HEK293 (cell line): Measurements from ENCODE around the gene BCL2A1.

ENCODE experiments used
- CTCF ChIA-PET: fragments of 350-600 bp; formaldehyde crosslinking; extraction: SDS; loops from one replicate; lab custom pipeline; 2021; ENCODE audit warnings: antibody characterized with exemption; lab: Yijun Ruan, JAX
- POLR2A ChIA-PET: fragments of 300-600 bp; formaldehyde crosslinking; extraction: SDS; loops from one replicate; lab custom pipeline; 2020; ENCODE audit warnings: antibody characterized with exemption, inconsistent platforms; lab: Yijun Ruan, JAX
- H3K27ac ChIP-seq: fragments of 200-500 bp; sonication (Bioruptor generic); 2 replicates; pipeline ENCODE4 v1.5.1; 2014; ENCODE audit warnings: low read depth, low read length, control low read depth, inconsistent platforms; ENCODE audit errors: extremely low read depth
- H3K36me3 ChIP-seq, 2 experiments: fragments of 200-500 bp in 1 of 2; sonication (Bioruptor generic) in 1 of 2; 1 replicate in 1 of 2; 2 replicates in 1 of 2; pipeline ENCODE4 v1.5.1; 2014 to 2017; ENCODE audit warnings: inconsistent platforms in 2 of 2, low read length in 2 of 2; ENCODE audit not compliant: control insufficient read depth in 2 of 2, insufficient read depth in 1 of 2
- H3K4me1 ChIP-seq: fragments of 200-500 bp; sonication (Bioruptor generic); 2 replicates; pipeline ENCODE4 v1.5.1; 2014; ENCODE audit warnings: mild to moderate bottlenecking, low read length, inconsistent platforms; ENCODE audit not compliant: control insufficient read depth, insufficient read depth
- H3K4me3 ChIP-seq: 2 replicates; pipeline ENCODE4 v1.5.1; 2011; ENCODE audit warnings: low read depth, mild to moderate bottlenecking, control low read depth, low read length, moderate library complexity
- H3K9me3 ChIP-seq: fragments of 200-500 bp; sonication (Bioruptor generic); 2 replicates; pipeline ENCODE4 v1.5.1; 2014; ENCODE audit warnings: low read depth, low read length, inconsistent platforms; ENCODE audit not compliant: control insufficient read depth, insufficient read depth
- FEZF1 ChIP-seq: fragments of 450-650 bp; formaldehyde crosslinking; IDR thresholded peaks from 2 replicates; pipeline ENCODE4 v1.5.1; 2016; ENCODE audit warnings: missing biosample characterization, missing genetic modification characterization
- HIC1 ChIP-seq: fragments of 450-650 bp; formaldehyde crosslinking; IDR thresholded peaks from 2 replicates; pipeline ENCODE4 v1.5.1; 2016; ENCODE audit warnings: missing biosample characterization, missing genetic modification characterization
- INSM2 ChIP-seq: fragments of 450-650 bp; formaldehyde crosslinking; IDR thresholded peaks from 2 replicates; pipeline ENCODE4 v1.5.1; 2016; ENCODE audit warnings: missing biosample characterization, missing genetic modification characterization
- MEIS1 ChIP-seq: sonication (generic); formaldehyde crosslinking; IDR thresholded peaks from 2 replicates; pipeline ENCODE4 v1.8.1; 2022; ENCODE audit warnings: missing genetic modification reagents, mild to moderate bottlenecking, borderline replicate concordance
- SETDB1 ChIP-seq: IDR thresholded peaks from one replicate; pipeline ENCODE4 v1.6.1; 2017; ENCODE audit warnings: mild to moderate bottlenecking, low read length, moderate library complexity, mixed read lengths; ENCODE audit not compliant: insufficient read length
- ZBTB20 ChIP-seq: fragments of 450-650 bp; formaldehyde crosslinking; IDR thresholded peaks from 2 replicates; pipeline ENCODE4 v1.5.1; 2016; ENCODE audit warnings: missing biosample characterization, missing genetic modification characterization
- ZBTB21 ChIP-seq: fragments of 450-650 bp; formaldehyde crosslinking; IDR thresholded peaks from 2 replicates; pipeline ENCODE4 v1.5.1; 2017; ENCODE audit warnings: missing biosample characterization, missing genetic modification characterization
- ZBTB8A ChIP-seq: fragments of 450-650 bp; formaldehyde crosslinking; IDR thresholded peaks from 2 replicates; pipeline ENCODE4 v1.5.1; 2016; ENCODE audit warnings: missing biosample characterization, missing genetic modification characterization
- ZEB2 ChIP-seq: fragments of 450-650 bp; formaldehyde crosslinking; IDR thresholded peaks from 2 replicates; pipeline ENCODE4 v1.5.1; 2016; ENCODE audit warnings: missing biosample characterization, missing genetic modification characterization
- ZNF140 ChIP-seq: fragments of 450-650 bp; formaldehyde crosslinking; IDR thresholded peaks from 2 replicates; pipeline ENCODE4 v1.5.1; 2016; ENCODE audit warnings: missing biosample characterization, missing genetic modification characterization
- ZNF19 ChIP-seq: fragments of 450-650 bp; formaldehyde crosslinking; IDR thresholded peaks from 2 replicates; pipeline ENCODE4; 2016; ENCODE audit warnings: missing biosample characterization, missing genetic modification characterization, low read depth
- ZNF2 ChIP-seq: fragments of 450-650 bp; formaldehyde crosslinking; IDR thresholded peaks from 2 replicates; pipeline ENCODE4 v1.5.1; 2016; ENCODE audit warnings: missing biosample characterization, missing genetic modification characterization
- ZNF23 ChIP-seq: fragments of 450-650 bp; formaldehyde crosslinking; IDR thresholded peaks from 2 replicates; pipeline ENCODE4 v1.5.1; 2016; ENCODE audit warnings: missing biosample characterization, missing genetic modification characterization, borderline replicate concordance
- ZNF280C ChIP-seq: fragments of 450-650 bp; formaldehyde crosslinking; IDR thresholded peaks from 2 replicates; pipeline ENCODE4 v1.5.1; 2016; ENCODE audit warnings: missing biosample characterization, missing genetic modification characterization
- ZNF302 ChIP-seq: fragments of 450-650 bp; formaldehyde crosslinking; IDR thresholded peaks from 2 replicates; pipeline ENCODE4 v1.5.1; 2016; ENCODE audit warnings: missing biosample characterization, missing genetic modification characterization, low read depth
- ZNF311 ChIP-seq: fragments of 450-650 bp; formaldehyde crosslinking; IDR thresholded peaks from 2 replicates; pipeline ENCODE4 v1.5.1; 2017; ENCODE audit warnings: missing biosample characterization, missing genetic modification characterization, borderline replicate concordance
- ZNF561 ChIP-seq: fragments of 450-650 bp; IDR thresholded peaks from 2 replicates; pipeline ENCODE4 v1.5.1; 2018; ENCODE audit warnings: missing biosample characterization, missing genetic modification characterization, borderline replicate concordance
- ZNF600 ChIP-seq: fragments of 450-650 bp; formaldehyde crosslinking; IDR thresholded peaks from 2 replicates; pipeline ENCODE4 v1.5.1; 2016; ENCODE audit warnings: missing biosample characterization, missing genetic modification characterization
- ZNF610 ChIP-seq: fragments of 450-650 bp; formaldehyde crosslinking; IDR thresholded peaks from 2 replicates; pipeline ENCODE4 v1.5.1; 2016; ENCODE audit warnings: missing biosample characterization, missing genetic modification characterization, borderline replicate concordance
- ZNF645 ChIP-seq: fragments of 450-650 bp; formaldehyde crosslinking; IDR thresholded peaks from 2 replicates; pipeline ENCODE4; 2016; ENCODE audit warnings: missing biosample characterization, missing genetic modification characterization
- ZNF654 ChIP-seq: fragments of 450-650 bp; formaldehyde crosslinking; IDR thresholded peaks from 2 replicates; pipeline ENCODE4 v1.5.1; 2016; ENCODE audit warnings: low read depth, missing biosample characterization, missing genetic modification characterization
- ZNF692 ChIP-seq: fragments of 450-650 bp; formaldehyde crosslinking; IDR thresholded peaks from 2 replicates; pipeline ENCODE4 v1.5.1; 2016; ENCODE audit warnings: missing biosample characterization, missing genetic modification characterization
- ZNF791 ChIP-seq: fragments of 450-650 bp; formaldehyde crosslinking; IDR thresholded peaks from 2 replicates; pipeline ENCODE4 v1.5.1; 2016; ENCODE audit warnings: missing biosample characterization, missing genetic modification characterization
- ZSCAN5A ChIP-seq: fragments of 450-650 bp; formaldehyde crosslinking; IDR thresholded peaks from 2 replicates; pipeline ENCODE4 v1.5.1; 2016; ENCODE audit warnings: missing biosample characterization, missing genetic modification characterization

The BCL2A1 gene

GRCh38 chr15:80007532-80007931 is 36.5 kb upstream of the BCL2A1 start (continued):
- TF ChIP-seq HIC1 (tag by site-specific recombination), result no peak
- TF ChIP-seq ZNF280C, result no peak
- no peak for TF ChIP-seq ZBTB8A (tag by site-specific recombination)
- TF ChIP-seq ZNF645 (tag by site-specific recombination), result no peak
- TF ChIP-seq FEZF1 (tag by site-specific recombination), result no peak
- TF ChIP-seq ZBTB20 (tag by site-specific recombination), result no peak
- TF ChIP-seq, all 188 proteins: peak for 0

GRCh38 chr15:80006946-80007345 is 36.0 kb upstream of the BCL2A1 start:
- TF ChIP-seq SETDB1, result no peak
- TF ChIP-seq ZNF692, result no peak
- no peak for TF ChIP-seq ZNF2 (tag by site-specific recombination)
- no peak for TF ChIP-seq ZNF561
- no peak for TF ChIP-seq MEIS1 (CRISPR knock-in tag)
- TF ChIP-seq ZNF140 (tag by site-specific recombination), result no peak
- no peak for TF ChIP-seq ZBTB21 (tag by site-specific recombination)
- TF ChIP-seq ZNF302 (tag by site-specific recombination), result no peak
- TF ChIP-seq ZNF19, result no peak
- no peak for TF ChIP-seq ZNF791 (tag by site-specific recombination)
- no peak for TF ChIP-seq INSM2
- TF ChIP-seq ZSCAN5A, result no peak
- no peak for TF ChIP-seq ZNF610 (tag by site-specific recombination)
- TF ChIP-seq ZNF23, result no peak
- TF ChIP-seq ZEB2 (tag by site-specific recombination), result no peak
- TF ChIP-seq ZNF311 (tag by site-specific recombination), result no peak
- TF ChIP-seq ZNF600 (tag by site-specific recombination), result no peak
- no peak for TF ChIP-seq ZNF654 (tag by site-specific recombination)
- H3K4me1 ChIP-seq, result no peaks in the 10 kb centered on the region
- no peak overlapping the region for H3K4me3 ChIP-seq
- H3K27ac ChIP-seq, result no peak overlapping the region
- H3K36me3 ChIP-seq, result no peaks in the 10 kb centered on the region
- CTCF ChIA-PET, result interaction anchor here (0.6 to 1.8 kb wide), 2 partner anchors 14 to 23 kb away, joined by 3 to 9 read pairs; no protein-coding TSS in a partner anchor
- no peaks in the 10 kb centered on the region; the same call in 1 of the 2 replicates for H3K9me3 ChIP-seq
- POLR2A ChIA-PET, result no interaction called here
